GM19468 (cell line): ENCODE measurements around the gene CACNA1C.
"Not testable (repeated sequence)": the region's sequence is repeated elsewhere in the genome, so short reads cannot be mapped to it uniquely, and the experiment has no call there.

Experiments used
- ATAC-seq: cut with Tn5 transposase; IDR thresholded peaks from one replicate; pipeline ENCODE4 v1.9.1; 2021; ENCODE audit warnings: mild to moderate bottlenecking, moderate library complexity, moderate number of reproducible peaks; ENCODE audit not compliant: unreplicated experiment; ENCODE audit errors: extremely low read depth

The CACNA1C gene

GRCh38 chr12:2070440-2071045 is 17.8 kb downstream of the CACNA1C start:
- ATAC-seq: no peak

GRCh38 chr12:2074792-2075191 is 22.0 kb downstream of the CACNA1C start:
- ATAC-seq: no peak

GRCh38 chr12:2075508-2076195 is 22.9 kb downstream of the CACNA1C start:
- no peak for ATAC-seq

- no peak for ATAC-seq
Observed at GRCh38 chr12:2076196-2076570, 23.4 kb downstream of the CACNA1C start.

- ATAC-seq: no peak
Observed at GRCh38 chr12:2076728-2077127, 23.9 kb downstream of the CACNA1C start.

- no peak for ATAC-seq
Observed at GRCh38 chr12:2080604-2081003, 27.8 kb downstream of the CACNA1C start.

- no peak for ATAC-seq
Observed at GRCh38 chr12:2082321-2082720, 29.5 kb downstream of the CACNA1C start.

- no peak for ATAC-seq
Observed at GRCh38 chr12:2083008-2083407, 30.2 kb downstream of the CACNA1C start.

GRCh38 chr12:2083561-2083960 is 30.8 kb downstream of the CACNA1C start:
- no peak for ATAC-seq

- ATAC-seq: no peak
Observed at GRCh38 chr12:2084553-2085296, 31.9 kb downstream of the CACNA1C start.

GRCh38 chr12:2092354-2092753 is 39.6 kb downstream of the CACNA1C start:
- ATAC-seq: no peak

GRCh38 chr12:2092890-2093289 is 40.1 kb downstream of the CACNA1C start:
- ATAC-seq: no peak

GRCh38 chr12:2094597-2094996 is 41.8 kb downstream of the CACNA1C start:
- no peak for ATAC-seq

- no peak for ATAC-seq
Observed at GRCh38 chr12:2095878-2096277, 43.1 kb downstream of the CACNA1C start.

- ATAC-seq: no peak
Observed at GRCh38 chr12:2097617-2098016, 44.8 kb downstream of the CACNA1C start.

- no peak for ATAC-seq
Observed at GRCh38 chr12:2098852-2099251, 46.1 kb downstream of the CACNA1C start.

- no peak for ATAC-seq
Observed at GRCh38 chr12:2099595-2099994, 46.8 kb downstream of the CACNA1C start.

- ATAC-seq: no peak
Observed at GRCh38 chr12:2101359-2101758, 48.6 kb downstream of the CACNA1C start.

GRCh38 chr12:2101771-2102170 is 49.0 kb downstream of the CACNA1C start:
- no peak for ATAC-seq

GRCh38 chr12:2102736-2103135 is 49.9 kb downstream of the CACNA1C start:
- not testable (repeated sequence) for ATAC-seq

GRCh38 chr12:2105387-2105786 is 52.6 kb downstream of the CACNA1C start:
- ATAC-seq: not testable (repeated sequence)
